HCT116 (cell line): ENCODE measurements around the gene CHDH. TPM values are rescaled to one million over a fixed set of nuclear protein-coding genes. Genes with fewer than 3 reads are reported as not detected.

Experiments
- ATAC-seq: fragments of 200-7000 bp; cut with Tn5 transposase; 2 replicates; pipeline ENCODE4 v1.9.1; 2020; ENCODE audit warnings: mild to moderate bottlenecking, moderate library complexity
- BruUV-seq: library from RNA; stranded (reverse); fragments of 400-500 nt; replicated peaks from 2 replicates; lab custom pipeline; 2021; lab: Mats Ljungman, UMichigan
- CTCF ChIA-PET: fragments of 300-600 bp; sonication (Branson Sonifier 250); formaldehyde crosslinking; loops from one replicate; lab custom pipeline; 2021; ENCODE audit warnings: antibody characterized with exemption; lab: Charles Lee
- POLR2A ChIA-PET: fragments of 300-600, 350-600 bp; sonication (Branson Sonifier 250); formaldehyde crosslinking; loops from one replicate; lab custom pipeline; 2021; ENCODE audit warnings: antibody characterized with exemption; lab: Charles Lee
- RAD21 ChIA-PET, 2 experiments: fragments of 300-600 bp; sonication (Branson Sonifier 250); formaldehyde crosslinking; loops; one replicate each; lab custom pipeline; 2023; ENCODE audit warnings: low total read pairs in 2 of 2; ENCODE audit not compliant: uncharacterized antibody in 2 of 2, unreplicated experiment in 2 of 2, low non-redundant PET in 1 of 2; lab: Charles Lee
- DNase-seq: peaks from one replicate; pipeline ENCODE4 v3.0.0-alpha.2; 2010; ENCODE audit warnings: low read depth, low spot score
- H2AFZ ChIP-seq: fragments of 200-600 bp; shearing (Covaris generic), sonication (generic); 2 replicates; pipeline ENCODE4 v1.6.1; 2017; ENCODE audit warnings: low read depth, mixed run types, mixed read lengths, antibody characterized with exemption, low read length; ENCODE audit not compliant: poor library complexity, severe bottlenecking
- H3K27ac ChIP-seq: 2 replicates; pipeline ENCODE4 v1.5.1; 2012; ENCODE audit warnings: low read depth, low read length
- H3K27me3 ChIP-seq: fragments of 200-600 bp; sonication (generic); 2 replicates; pipeline ENCODE4 v1.6.1; 2016; ENCODE audit warnings: mixed run types, low read length, mixed read lengths; ENCODE audit not compliant: insufficient read depth
- H3K36me3 ChIP-seq, 2 experiments: fragments of 200-500 bp in 1 of 2; fragments of 200-600 bp in 1 of 2; sonication (Bioruptor generic) in 1 of 2; sonication (generic) in 1 of 2; 2 replicates each; pipeline versions ENCODE4 v1.5.1 to v1.6.1; 2014 to 2016; ENCODE audit warnings: low read length in 2 of 2, inconsistent platforms in 1 of 2, mixed read lengths in 1 of 2, mixed run types in 1 of 2; ENCODE audit not compliant: insufficient read depth in 2 of 2, control insufficient read depth in 1 of 2
- H3K4me1 ChIP-seq, 2 experiments: fragments of 200-600 bp in 1 of 2; sonication (generic) in 1 of 2; 2 replicates each; pipeline versions ENCODE4 v1.5.1 to v1.6.1; 2012 to 2017; ENCODE audit warnings: low read length in 2 of 2, inconsistent platforms in 1 of 2, mild to moderate bottlenecking in 1 of 2, mixed read lengths in 1 of 2, mixed run types in 1 of 2, moderate library complexity in 1 of 2; ENCODE audit not compliant: insufficient read depth in 2 of 2, control insufficient read depth in 1 of 2
- H3K4me2 ChIP-seq: fragments of 200-600 bp; sonication (generic); 2 replicates; pipeline ENCODE4 v1.6.1; 2017; ENCODE audit warnings: mixed run types, low read length, mixed read lengths
- H3K4me3 ChIP-seq, 2 experiments: fragments of 200-600 bp in 1 of 2; sonication (generic) in 1 of 2; replicated peaks in 1 of 2; 2 replicates each; pipeline ENCODE4 v1.5.1; 2011 to 2016; ENCODE audit warnings: low read length in 2 of 2, control low read depth in 1 of 2, low read depth in 1 of 2, mild to moderate bottlenecking in 1 of 2, mixed read lengths in 1 of 2, mixed run types in 1 of 2
- H3K79me2 ChIP-seq: fragments of 200-600 bp; sonication (generic); 2 replicates; pipeline ENCODE4 v1.6.1; 2017; ENCODE audit warnings: mild to moderate bottlenecking, mixed run types, low read length, moderate library complexity, mixed read lengths; ENCODE audit not compliant: insufficient read depth
- H3K9ac ChIP-seq: fragments of 200-600 bp; sonication (generic); 2 replicates; pipeline ENCODE4 v1.6.1; 2016; ENCODE audit warnings: low read length, mixed read lengths
- H3K9me2 ChIP-seq: fragments of 200-600 bp; sonication (generic), shearing (Covaris generic); 2 replicates; pipeline ENCODE4 v1.6.1; 2017; ENCODE audit warnings: mixed run types, mild to moderate bottlenecking, moderate library complexity; ENCODE audit not compliant: insufficient read depth
- H3K9me3 ChIP-seq, 2 experiments: fragments of 200-500 bp in 1 of 2; fragments of 200-600 bp in 1 of 2; sonication (Bioruptor generic) in 1 of 2; sonication (generic) in 1 of 2; 2 replicates each; pipeline ENCODE4 v1.6.1; 2014 to 2017; ENCODE audit warnings: low read length in 2 of 2, mixed read lengths in 2 of 2, inconsistent platforms in 1 of 2, low read depth in 1 of 2, mild to moderate bottlenecking in 1 of 2, mixed run types in 1 of 2, moderate library complexity in 1 of 2; ENCODE audit not compliant: control insufficient read depth in 1 of 2, insufficient read depth in 1 of 2
- H4K20me1 ChIP-seq: fragments of 200-600 bp; sonication (generic), shearing (Covaris generic); 2 replicates; pipeline ENCODE4 v1.6.1; 2017; ENCODE audit warnings: mixed run types, mild to moderate bottlenecking, moderate library complexity; ENCODE audit not compliant: insufficient read depth
- CBX3 ChIP-seq: IDR thresholded peaks from 2 replicates; pipeline ENCODE4 v1.6.1; 2012; ENCODE audit warnings: low read depth
- CEBPB ChIP-seq: IDR thresholded peaks from 2 replicates; pipeline ENCODE4 v1.6.1; 2012; ENCODE audit warnings: low read depth
- CTCF ChIP-seq, 3 experiments: fragments of 200-600 bp in 1 of 3; sonication (generic) in 1 of 3; IDR thresholded peaks in 2 of 3; conservative IDR thresholded peaks in 1 of 3; 2 replicates each; pipeline ENCODE4 v1.5.1; 2012 to 2017; ENCODE audit warnings: low read depth in 2 of 3, low read length in 2 of 3, antibody characterized with exemption in 1 of 3, borderline replicate concordance in 1 of 3, control low read depth in 1 of 3, mild to moderate bottlenecking in 1 of 3, mixed read lengths in 1 of 3, mixed run types in 1 of 3, moderate library complexity in 1 of 3; ENCODE audit not compliant: insufficient read depth in 1 of 3
- EGR1 ChIP-seq: IDR thresholded peaks from 2 replicates; pipeline ENCODE4 v1.6.1; 2012; ENCODE audit warnings: low read depth
- ELF1 ChIP-seq: IDR thresholded peaks from 2 replicates; pipeline ENCODE4 v1.6.1; 2012; ENCODE audit warnings: low read depth, borderline replicate concordance
- EZH2 ChIP-seq: fragments of 200-600 bp; sonication (generic); IDR thresholded peaks from 2 replicates; pipeline ENCODE4 v1.6.1; 2017; ENCODE audit warnings: antibody characterized with exemption, mixed run types
- EZH2phosphoT487 ChIP-seq: fragments of 200-600 bp; IDR thresholded peaks from 2 replicates; pipeline ENCODE4 v1.6.1; 2018; ENCODE audit warnings: antibody characterized with exemption, borderline replicate concordance
- FOSL1 ChIP-seq: IDR thresholded peaks from 2 replicates; pipeline ENCODE4 v1.6.1; 2012; ENCODE audit warnings: low read depth
- JUND ChIP-seq: IDR thresholded peaks from 2 replicates; pipeline ENCODE4 v1.6.1; 2012
- POLR2A ChIP-seq: IDR thresholded peaks from 2 replicates; pipeline ENCODE4 v1.7.0; 2011; ENCODE audit warnings: borderline replicate concordance; ENCODE audit not compliant: insufficient read depth, insufficient read length; ENCODE audit errors: extremely low read depth
- POLR2AphosphoS5 ChIP-seq: IDR thresholded peaks from 2 replicates; pipeline ENCODE4 v1.6.1; 2011; ENCODE audit warnings: mild to moderate bottlenecking, low read depth, low read length, moderate library complexity
- RAD21 ChIP-seq: IDR thresholded peaks from 2 replicates; pipeline ENCODE4 v1.6.1; 2012; ENCODE audit warnings: low read depth, mild to moderate bottlenecking
- SIN3A ChIP-seq: IDR thresholded peaks from 2 replicates; pipeline ENCODE4 v1.6.1; 2012; ENCODE audit warnings: low read depth
- SP1 ChIP-seq: IDR thresholded peaks from 2 replicates; pipeline ENCODE4 v1.6.1; 2012; ENCODE audit warnings: low read depth
- SRF ChIP-seq: IDR thresholded peaks from 2 replicates; pipeline ENCODE4 v1.6.1; 2012; ENCODE audit warnings: low read depth
- YY1 ChIP-seq: IDR thresholded peaks from 2 replicates; pipeline ENCODE4 v1.6.1; 2011; ENCODE audit warnings: low read length, low read depth, moderate library complexity, mild to moderate bottlenecking; ENCODE audit not compliant: insufficient replicate concordance; ENCODE audit errors: extremely low read depth
- ZFX ChIP-seq: fragments of 450-650 bp; IDR thresholded peaks from 2 replicates; pipeline ENCODE4 v1.6.1; 2017
- intact Hi-C: fragments of 100-400 bp; cut with micrococcal nuclease; formaldehyde crosslinking; loops from 2 replicates; pipeline ENCODE4 v1.10.0; 2022
- total RNA-seq: library from RNA; stranded (reverse); gene quantifications from one replicate; pipeline ENCODE4 v1.2.1, GENCODE V29; 2021; ENCODE audit not compliant: unreplicated experiment
- TF ChIP-seq, protein P1 (sequence below): IDR thresholded peaks from 2 replicates; pipeline ENCODE4 v1.6.1; 2012
- TF ChIP-seq, protein P2 (sequence below): IDR thresholded peaks from 2 replicates; pipeline ENCODE4 v1.6.1; 2012

The CHDH gene
- total RNA-seq, 1 experiment from 2014 or later: 10.8 TPM

DNA sequence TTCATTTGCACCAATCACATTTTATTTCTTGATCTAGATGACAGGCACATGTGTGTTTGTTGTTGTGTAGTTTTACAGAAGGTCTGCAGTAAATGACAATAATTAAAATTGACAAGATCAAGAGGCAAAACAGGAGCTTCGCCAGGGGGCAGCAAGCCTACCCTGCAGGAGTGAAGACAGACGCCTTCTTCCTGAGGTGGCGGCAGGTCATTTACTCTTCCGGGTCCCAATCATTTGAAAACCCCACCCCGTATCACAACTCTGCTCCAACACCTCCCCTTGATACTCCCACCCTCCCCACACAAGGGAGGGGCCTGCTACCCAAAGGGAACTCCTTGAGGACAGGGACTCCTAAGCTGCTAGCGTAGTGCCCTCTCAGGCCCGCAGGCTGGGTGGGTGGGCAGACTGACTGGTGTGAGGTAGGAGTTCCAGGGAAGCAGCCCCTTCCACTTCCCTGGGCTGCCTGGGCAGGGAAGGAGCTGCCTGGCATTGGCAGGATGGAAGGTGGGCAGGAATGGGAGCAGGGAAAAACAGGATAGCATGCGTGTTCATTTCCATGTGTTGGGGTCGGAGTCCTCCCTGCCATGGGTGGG lies 13.1 kb downstream of the CHDH start:
- CTCF ChIA-PET: no interaction called here
- Histone ChIP-seq H3K27me3 (no peaks in the 10 kb centered on the region), H3K9me3 (no peaks in the 10 kb centered on the region), H3K9ac (no peak overlapping the region), H3K79me2 (no peaks in the 10 kb centered on the region), H3K4me1 (no peaks in the 10 kb centered on the region)
- TF ChIP-seq ELF1: no peak
- TF ChIP-seq, all 23 proteins: peak for 0
- Histone ChIP-seq H3K9me2 (no peaks in the 10 kb centered on the region), H3K27ac (no peak overlapping the region), H3K36me3 (peaks cover 0 to 2% of the 10 kb centered on the region in 2 experiments; a peak in 1 of 4 replicates), H3K4me2 (no peak overlapping the region), H3K4me3 (no peak overlapping the region), H2AFZ (no peak overlapping the region), H4K20me1 (no peaks in the 10 kb centered on the region)
- ATAC-seq: no peak
- ChIA-PET POLR2A (no interaction called here), RAD21 (no interaction called here)
- intact Hi-C loops: no loop called here
- DNase-seq: no peak
- BruUV-seq: no TSS peak

- Histone ChIP-seq H3K4me1 (no peaks in the 10 kb centered on the region), H3K4me3 (no peak overlapping the region), H3K9me3 (no peaks in the 10 kb centered on the region), H3K27me3 (no peaks in the 10 kb centered on the region), H3K36me3 (peaks cover 0 to 2% of the 10 kb centered on the region in 2 experiments; a peak in 1 of 4 replicates), H4K20me1 (no peaks in the 10 kb centered on the region), H3K27ac (no peak overlapping the region), H3K9ac (no peak overlapping the region), H2AFZ (no peak overlapping the region), H3K79me2 (no peaks in the 10 kb centered on the region), H3K4me2 (no peak overlapping the region), H3K9me2 (no peaks in the 10 kb centered on the region)
- POLR2A ChIA-PET: no interaction called here
- BruUV-seq: no TSS peak
- CTCF ChIA-PET: no interaction called here
- DNase-seq (no peak), ATAC-seq (no peak)
- intact Hi-C loops: no loop called here
- RAD21 ChIA-PET: no interaction called here
- TF ChIP-seq EZH2: no peak
- no peak for TF ChIP-seq ZFX
- no peak for TF ChIP-seq CTCF (IDR thresholded peaks at IDR 0.05 in 2 of 3, conservative IDR thresholded peaks at IDR 0.05 in 1 of 3; ENCODE audit: borderline replicate concordance in 1 of 3, insufficient read depth in 1 of 3, low read depth in 2 of 3, low read length in 2 of 3)
- TF ChIP-seq YY1: no peak
- no peak for TF ChIP-seq SIN3A
- no peak for TF ChIP-seq POLR2AphosphoS5
- TF ChIP-seq POLR2A: no peak
- no peak for TF ChIP-seq CBX3
- no peak for TF ChIP-seq SP1
- TF ChIP-seq RAD21: no peak
- no peak for TF ChIP-seq EZH2phosphoT487
- TF ChIP-seq, protein P1, sequence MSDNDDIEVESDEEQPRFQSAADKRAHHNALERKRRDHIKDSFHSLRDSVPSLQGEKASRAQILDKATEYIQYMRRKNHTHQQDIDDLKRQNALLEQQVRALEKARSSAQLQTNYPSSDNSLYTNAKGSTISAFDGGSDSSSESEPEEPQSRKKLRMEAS: no peak
- TF ChIP-seq CEBPB: no peak
- TF ChIP-seq JUND: no peak
- TF ChIP-seq SRF: no peak
- TF ChIP-seq, protein P2, sequence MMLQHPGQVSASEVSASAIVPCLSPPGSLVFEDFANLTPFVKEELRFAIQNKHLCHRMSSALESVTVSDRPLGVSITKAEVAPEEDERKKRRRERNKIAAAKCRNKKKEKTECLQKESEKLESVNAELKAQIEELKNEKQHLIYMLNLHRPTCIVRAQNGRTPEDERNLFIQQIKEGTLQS: no peak
- TF ChIP-seq FOSL1: no peak
- no peak for TF ChIP-seq EGR1
Measured at GRCh38 chr3:53830944-53831343, 15.3 kb downstream of the CHDH start.
